ENCODE results near the gene ZFY.

DNA sequence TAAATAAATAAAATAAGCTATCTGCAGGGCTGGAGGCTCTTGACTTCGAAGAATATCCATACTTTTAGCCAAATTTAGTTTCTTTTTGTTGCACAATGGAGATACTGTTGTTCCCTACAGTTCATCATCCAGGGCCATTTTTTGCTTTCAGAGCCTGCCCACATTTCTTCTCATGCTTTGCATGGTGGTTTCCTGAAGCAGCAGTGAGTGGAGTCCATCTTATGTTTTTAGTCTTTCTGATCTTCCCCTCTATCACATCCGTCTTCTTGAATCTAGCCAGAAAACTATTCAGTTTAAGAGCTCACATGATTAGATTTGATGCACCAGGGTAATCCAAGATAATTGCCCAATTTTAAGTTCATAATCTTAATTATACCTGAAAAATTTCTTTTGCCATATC, 19.6 kb downstream of the ZFY start:
- TF ChIP-seq TAF1 (IDR thresholded peaks at IDR 0.05; ENCODE audit: borderline replicate concordance, insufficient read depth, low read length) (no peak), POLR2AphosphoS5 (IDR thresholded peaks at IDR 0.05; ENCODE audit: low read depth, low read length) (no peak)
